Fibroblast of mammary gland (primary cell): ENCODE data around the gene CPLX1.

Source experiments
- DNase-seq: peaks from one replicate; pipeline ENCODE4 v3.0.0-alpha.2; 2010; ENCODE audit warnings: low read depth
- H3K4me3 ChIP-seq: 2 replicates; pipeline ENCODE4 v1.5.1; 2011; ENCODE audit warnings: low read depth, mild to moderate bottlenecking, low read length, moderate library complexity; ENCODE audit not compliant: control insufficient read depth
- TF ChIP-seq, protein P1 (sequence below): conservative IDR thresholded peaks from 2 replicates; pipeline ENCODE4 v1.5.1; 2011; ENCODE audit warnings: low read depth, low read length, inconsistent platforms; ENCODE audit not compliant: control insufficient read depth, insufficient read depth

CPLX1 gene

DNA sequence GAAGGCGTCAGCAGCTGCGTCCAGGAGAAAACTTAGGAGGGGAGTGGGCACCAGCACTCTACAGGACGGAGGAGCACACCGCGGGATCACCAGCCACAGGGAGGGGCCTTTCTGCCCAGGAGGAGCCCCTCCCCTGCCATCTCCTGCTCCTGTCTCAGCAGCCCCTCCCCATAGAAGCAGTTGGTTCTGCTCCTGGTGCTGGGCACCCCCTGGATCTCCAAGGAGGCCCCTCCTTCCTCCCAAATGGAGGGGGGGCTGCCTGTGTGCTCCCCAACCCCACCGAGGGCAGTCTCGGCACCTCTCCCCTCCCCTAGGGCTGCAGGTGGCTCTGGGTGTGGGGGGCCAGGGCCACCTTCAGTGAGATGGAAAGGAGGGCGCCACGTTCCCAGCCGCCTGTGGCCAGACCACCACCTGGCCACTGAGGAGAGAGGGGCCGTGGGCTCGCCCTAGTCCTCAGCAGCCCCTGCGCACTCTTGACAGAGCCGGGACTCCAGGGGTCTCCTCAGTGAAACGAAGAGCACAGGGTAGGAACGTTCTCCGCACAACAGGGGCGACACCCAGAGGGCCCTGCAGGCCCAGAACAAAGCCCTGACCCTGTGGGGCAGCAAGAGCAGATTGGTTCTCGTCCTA lies 37.8 kb downstream of the CPLX1 start:
- TF ChIP-seq, protein P1, sequence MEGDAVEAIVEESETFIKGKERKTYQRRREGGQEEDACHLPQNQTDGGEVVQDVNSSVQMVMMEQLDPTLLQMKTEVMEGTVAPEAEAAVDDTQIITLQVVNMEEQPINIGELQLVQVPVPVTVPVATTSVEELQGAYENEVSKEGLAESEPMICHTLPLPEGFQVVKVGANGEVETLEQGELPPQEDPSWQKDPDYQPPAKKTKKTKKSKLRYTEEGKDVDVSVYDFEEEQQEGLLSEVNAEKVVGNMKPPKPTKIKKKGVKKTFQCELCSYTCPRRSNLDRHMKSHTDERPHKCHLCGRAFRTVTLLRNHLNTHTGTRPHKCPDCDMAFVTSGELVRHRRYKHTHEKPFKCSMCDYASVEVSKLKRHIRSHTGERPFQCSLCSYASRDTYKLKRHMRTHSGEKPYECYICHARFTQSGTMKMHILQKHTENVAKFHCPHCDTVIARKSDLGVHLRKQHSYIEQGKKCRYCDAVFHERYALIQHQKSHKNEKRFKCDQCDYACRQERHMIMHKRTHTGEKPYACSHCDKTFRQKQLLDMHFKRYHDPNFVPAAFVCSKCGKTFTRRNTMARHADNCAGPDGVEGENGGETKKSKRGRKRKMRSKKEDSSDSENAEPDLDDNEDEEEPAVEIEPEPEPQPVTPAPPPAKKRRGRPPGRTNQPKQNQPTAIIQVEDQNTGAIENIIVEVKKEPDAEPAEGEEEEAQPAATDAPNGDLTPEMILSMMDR: no peak
- DNase-seq: no peak
- no peak overlapping the region for H3K4me3 ChIP-seq

- DNase-seq: no peak
- H3K4me3 ChIP-seq: no peak overlapping the region
- TF ChIP-seq, protein P1: no peak
Observed at GRCh38 chr4:787561-787981, 38.4 kb downstream of the CPLX1 start.

- no peak for DNase-seq
- H3K4me3 ChIP-seq: no peak overlapping the region
Observed at GRCh38 chr4:786861-787300, 39.0 kb downstream of the CPLX1 start.

DNA sequence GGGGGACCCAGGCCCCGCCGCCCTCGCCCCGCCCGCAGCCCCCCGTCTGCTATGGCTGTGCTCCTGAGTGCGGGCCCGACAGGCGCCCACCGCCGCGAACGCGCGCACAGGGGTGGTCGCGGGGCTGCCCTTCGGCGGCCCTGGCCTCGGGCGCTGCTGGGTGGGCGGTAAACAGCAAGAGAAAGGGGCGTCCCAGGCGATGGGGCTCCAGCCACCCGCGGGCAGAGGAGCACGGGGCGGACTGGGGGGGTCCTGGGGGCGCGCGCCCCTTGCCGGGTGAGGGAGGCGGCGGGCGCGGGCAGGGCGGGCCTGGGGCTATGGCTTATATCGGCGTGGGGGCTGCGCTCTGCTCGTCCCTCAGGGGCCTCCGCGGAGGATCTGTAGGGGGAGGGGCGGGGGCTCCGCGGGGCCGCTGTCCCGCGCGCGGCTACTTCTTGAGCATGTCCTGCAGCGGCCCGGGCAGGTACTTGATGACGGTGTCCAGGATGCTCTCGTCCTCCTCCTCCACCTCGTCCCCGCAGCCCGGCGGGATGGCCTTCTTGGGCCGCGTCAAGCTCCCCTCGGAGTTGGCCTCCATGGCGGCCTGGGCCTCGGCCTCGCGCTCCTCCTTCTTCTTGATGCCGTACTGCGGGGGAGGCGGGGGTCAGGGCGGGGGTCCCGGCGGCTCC lies 39.7 kb downstream of the CPLX1 start:
- no peak overlapping the region for H3K4me3 ChIP-seq
- TF ChIP-seq, protein P1: no peak
- DNase-seq: no peak

More at GRCh38 chr4:786861-787300, 39.0 kb downstream of the CPLX1 start:
- TF ChIP-seq, protein P1: no peak

- TF ChIP-seq, protein P1: no peak
- H3K4me3 ChIP-seq: no peak overlapping the region
- no peak for DNase-seq
Observed at GRCh38 chr4:785332-786073, 40.4 kb downstream of the CPLX1 start.

- no peak for DNase-seq
- no peak overlapping the region for H3K4me3 ChIP-seq
- TF ChIP-seq, protein P1: no peak
Observed at GRCh38 chr4:784401-785331, 41.3 kb downstream of the CPLX1 start.
